Measurements from ENCODE around the gene MIA2. TPM values are rescaled to one million over a fixed set of nuclear protein-coding genes. Genes with fewer than 3 reads are reported as not detected.
"Not testable (repeated sequence)": the region's sequence is repeated elsewhere in the genome, so short reads cannot be mapped to it uniquely, and the experiment has no call there.

Gene MIA2
- polyA plus RNA-seq, 1 of the 3 experiments (the other 2 are of a cell fraction) = 2.6 TPM

DNA sequence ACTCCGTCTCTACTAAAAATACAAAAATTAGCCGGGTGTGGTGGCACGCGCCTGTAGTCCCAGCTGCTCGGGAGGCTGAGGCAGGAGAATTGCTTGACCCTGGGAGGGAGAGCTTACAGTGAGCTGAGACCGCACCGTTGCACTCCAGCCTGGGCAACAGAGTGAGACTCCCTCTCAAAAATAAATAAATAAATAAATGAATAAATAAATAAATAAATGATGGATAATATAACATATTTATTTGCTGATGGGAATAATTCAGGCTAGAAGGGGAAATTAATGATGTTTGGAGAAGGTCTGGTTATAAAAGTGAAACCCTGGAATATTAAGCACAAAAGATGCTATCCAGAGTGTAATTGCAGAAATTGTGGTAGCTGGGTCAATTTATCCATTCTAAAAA is 107.4 kb downstream of the MIA2 start:
- CTCF ChIA-PET; H3K9me2 ChIP-seq; H4K20me1 ChIP-seq (ENCODE audit: insufficient read depth): not testable (repeated sequence)

DNA sequence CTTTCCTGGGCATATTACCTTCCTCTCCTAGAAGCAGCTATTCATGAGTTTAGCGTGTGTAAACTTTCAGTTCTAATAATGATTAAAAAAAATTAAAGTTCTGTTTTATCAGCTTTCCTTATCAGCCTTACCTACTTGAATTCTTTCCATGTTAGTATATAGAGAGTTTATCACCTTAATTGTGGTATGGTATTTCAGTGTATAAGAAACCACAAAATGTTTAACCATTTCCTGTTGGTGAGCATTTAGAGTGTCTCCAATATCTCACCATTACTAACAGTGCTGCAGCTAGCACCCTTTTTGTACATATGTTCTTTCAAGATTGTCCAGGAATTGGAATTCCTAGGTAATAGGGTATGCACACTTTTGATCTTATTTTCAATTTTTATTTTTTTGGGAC is 109.1 kb downstream of the MIA2 start:
- Histone ChIP-seq H4K20me1 (ENCODE audit: insufficient read depth) (no peaks in the 10 kb centered on the region), H2AFZ (ENCODE audit: low read depth) (no peak overlapping the region), H3K4me3 (ENCODE audit: low read depth in 2 of 2, low read length in 1 of 2) (no peak overlapping the region), H3K9ac (no peak overlapping the region), H3K36me3 (replicated peaks in 1 of 2; ENCODE audit: control insufficient read depth in 1 of 2, insufficient read depth in 2 of 2, low read length in 1 of 2) (no peaks in the 10 kb centered on the region), H3K79me2 (ENCODE audit: insufficient read depth) (no peaks in the 10 kb centered on the region), H3K9me3 (no peaks in the 10 kb centered on the region), H3F3A (replicated peaks; ENCODE audit: insufficient read depth) (no peaks in the 10 kb centered on the region), H3K27ac (ENCODE audit: low read depth in 2 of 2, low read length in 1 of 2) (no peak overlapping the region), H3K4me2 (no peak overlapping the region), H3K27me3 (ENCODE audit: insufficient read depth) (no peaks in the 10 kb centered on the region), H3K9me2 (no peaks in the 10 kb centered on the region), H3K4me1 (ENCODE audit: control insufficient read depth in 1 of 2, insufficient read depth in 2 of 2, low read depth in 1 of 2, low read length in 1 of 2) (no peaks in the 10 kb centered on the region)
- ChIA-PET POLR2A (no interaction called here), CTCF (no interaction called here)
- 8% methylated on average over 1 of the region's 1 CpG for WGBS (ENCODE audit: low lambda C conversion rate)
- no peak for TF ChIP-seq GABPA (IDR thresholded peaks at IDR 0.05; ENCODE audit: low read depth)
- no peak for TF ChIP-seq EP300 (IDR thresholded peaks at IDR 0.05; ENCODE audit: borderline replicate concordance in 1 of 2, low read depth in 1 of 2, low read length in 1 of 2)
- no peak for TF ChIP-seq SMC3 (IDR thresholded peaks at IDR 0.05; ENCODE audit: low read depth, low read length)
- TF ChIP-seq, protein P1, sequence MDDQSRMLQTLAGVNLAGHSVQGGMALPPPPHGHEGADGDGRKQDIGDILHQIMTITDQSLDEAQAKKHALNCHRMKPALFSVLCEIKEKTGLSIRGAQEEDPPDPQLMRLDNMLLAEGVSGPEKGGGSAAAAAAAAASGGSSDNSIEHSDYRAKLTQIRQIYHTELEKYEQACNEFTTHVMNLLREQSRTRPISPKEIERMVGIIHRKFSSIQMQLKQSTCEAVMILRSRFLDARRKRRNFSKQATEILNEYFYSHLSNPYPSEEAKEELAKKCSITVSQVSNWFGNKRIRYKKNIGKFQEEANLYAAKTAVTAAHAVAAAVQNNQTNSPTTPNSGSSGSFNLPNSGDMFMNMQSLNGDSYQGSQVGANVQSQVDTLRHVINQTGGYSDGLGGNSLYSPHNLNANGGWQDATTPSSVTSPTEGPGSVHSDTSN (IDR thresholded peaks at IDR 0.05) = no peak
- no peak for TF ChIP-seq FOSL2 (IDR thresholded peaks at IDR 0.05; ENCODE audit: borderline replicate concordance, low read depth)
- no peak for TF ChIP-seq ELF1 (IDR thresholded peaks at IDR 0.05)
- no peak for TF ChIP-seq NRF1 (IDR thresholded peaks at IDR 0.05; ENCODE audit: low read depth, low read length)
- TF ChIP-seq RFX5 (IDR thresholded peaks at IDR 0.05; ENCODE audit: low read length) = no peak
- no peak for TF ChIP-seq TEAD4 (IDR thresholded peaks at IDR 0.05; ENCODE audit: borderline replicate concordance, insufficient read depth)
- no peak for TF ChIP-seq YY1 (IDR thresholded peaks at IDR 0.05; ENCODE audit: low read depth)
- TF ChIP-seq POLR2AphosphoS5 (IDR thresholded peaks at IDR 0.05; ENCODE audit: low read depth, low read length) = no peak
- TF ChIP-seq, protein P2, sequence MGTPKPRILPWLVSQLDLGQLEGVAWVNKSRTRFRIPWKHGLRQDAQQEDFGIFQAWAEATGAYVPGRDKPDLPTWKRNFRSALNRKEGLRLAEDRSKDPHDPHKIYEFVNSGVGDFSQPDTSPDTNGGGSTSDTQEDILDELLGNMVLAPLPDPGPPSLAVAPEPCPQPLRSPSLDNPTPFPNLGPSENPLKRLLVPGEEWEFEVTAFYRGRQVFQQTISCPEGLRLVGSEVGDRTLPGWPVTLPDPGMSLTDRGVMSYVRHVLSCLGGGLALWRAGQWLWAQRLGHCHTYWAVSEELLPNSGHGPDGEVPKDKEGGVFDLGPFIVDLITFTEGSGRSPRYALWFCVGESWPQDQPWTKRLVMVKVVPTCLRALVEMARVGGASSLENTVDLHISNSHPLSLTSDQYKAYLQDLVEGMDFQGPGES (IDR thresholded peaks at IDR 0.05; ENCODE audit: low read depth, low read length) = no peak
- TF ChIP-seq JUND (IDR thresholded peaks at IDR 0.05) = no peak
- no peak for TF ChIP-seq EZH2phosphoT487 (IDR thresholded peaks at IDR 0.05; ENCODE audit: borderline replicate concordance, low read depth)
- no peak for TF ChIP-seq CHD2 (IDR thresholded peaks at IDR 0.05; ENCODE audit: low read length, partially characterized antibody)
- no peak for DNase-seq

More for the DNA sequence above, 107.4 kb downstream of the MIA2 start:
- H3K79me2 ChIP-seq (ENCODE audit: insufficient read depth); H3K27ac ChIP-seq (ENCODE audit: low read depth in 2 of 2, low read length in 1 of 2); H3K4me2 ChIP-seq; H3K9me3 ChIP-seq; H3F3A ChIP-seq (replicated peaks; ENCODE audit: insufficient read depth); POLR2A ChIA-PET; H3K27me3 ChIP-seq (ENCODE audit: insufficient read depth); H3K4me3 ChIP-seq (ENCODE audit: low read depth in 2 of 2, low read length in 1 of 2); DNase-seq; H3K4me1 ChIP-seq (ENCODE audit: control insufficient read depth in 1 of 2, insufficient read depth in 2 of 2, low read depth in 1 of 2, low read length in 1 of 2); H2AFZ ChIP-seq (ENCODE audit: low read depth); H3K9ac ChIP-seq; H3K36me3 ChIP-seq (replicated peaks in 1 of 2; ENCODE audit: control insufficient read depth in 1 of 2, insufficient read depth in 2 of 2, low read length in 1 of 2): not testable (repeated sequence)
- 88% methylated on average over 7 of the region's 7 CpGs for WGBS (ENCODE audit: low lambda C conversion rate)
